GM18907 (cell line): ENCODE measurements around the gene EPN3.

Experiments used
- ATAC-seq: cut with Tn5 transposase; IDR thresholded peaks from one replicate; pipeline ENCODE4 v1.9.1; 2021; ENCODE audit warnings: mild to moderate bottlenecking, moderate library complexity; ENCODE audit not compliant: unreplicated experiment

The EPN3 gene

GRCh38 chr17:50547736-50548083 lies 15.2 kb downstream of the EPN3 start:
- no peak for ATAC-seq

- no peak for ATAC-seq
Observed at GRCh38 chr17:50548831-50549230, 16.3 kb downstream of the EPN3 start.

- ATAC-seq, result no peak
Observed at GRCh38 chr17:50549256-50549941, 16.9 kb downstream of the EPN3 start.

- ATAC-seq, result no peak
Observed at GRCh38 chr17:50549969-50550368, 17.4 kb downstream of the EPN3 start.

- ATAC-seq, result no peak
Observed at GRCh38 chr17:50550661-50551432, 18.3 kb downstream of the EPN3 start.

- ATAC-seq, result no peak
Observed at GRCh38 chr17:50551433-50551815, 18.9 kb downstream of the EPN3 start.

GRCh38 chr17:50551884-50552283 lies 19.3 kb downstream of the EPN3 start:
- ATAC-seq, result no peak

- ATAC-seq, result no peak
Observed at GRCh38 chr17:50554201-50554600, 21.7 kb downstream of the EPN3 start.

GRCh38 chr17:50556803-50557202 lies 24.3 kb downstream of the EPN3 start:
- ATAC-seq, result no peak

GRCh38 chr17:50557630-50558029 lies 25.1 kb downstream of the EPN3 start:
- ATAC-seq, result no peak

GRCh38 chr17:50558091-50558490 lies 25.6 kb downstream of the EPN3 start:
- ATAC-seq, result no peak

GRCh38 chr17:50558581-50558940 lies 26.0 kb downstream of the EPN3 start:
- ATAC-seq, result no peak

- no peak for ATAC-seq
Observed at GRCh38 chr17:50558941-50559614, 26.5 kb downstream of the EPN3 start.

- ATAC-seq, result peak; percentile 5
Observed at GRCh38 chr17:50559674-50560184, 27.2 kb downstream of the EPN3 start.

GRCh38 chr17:50560185-50560824 lies 27.8 kb downstream of the EPN3 start, which contains the start of gene CACNA1G:
Gene CACNA1G, plus strand, starts transcription at chr17:50560715. Its CDS starts 745 bp downstream, at chr17:50561460.
- peak; percentile 88 for ATAC-seq

GRCh38 chr17:50560931-50561745 lies 28.6 kb downstream of the EPN3 start:
- no peak for ATAC-seq

GRCh38 chr17:50561746-50562141 lies 29.2 kb downstream of the EPN3 start:
- ATAC-seq, result no peak

GRCh38 chr17:50562242-50563091 lies 29.9 kb downstream of the EPN3 start:
- ATAC-seq, result no peak

- ATAC-seq, result no peak
Observed at GRCh38 chr17:50563092-50563511, 30.6 kb downstream of the EPN3 start.
